Ecto neural progenitor cell (in vitro differentiated cells): ENCODE data around the gene OVCH2.
"Not testable (repeated sequence)": the region's sequence is repeated elsewhere in the genome, so short reads cannot be mapped to it uniquely, and the experiment has no call there.

Experiments
- DNase-seq: peaks from one replicate; pipeline ENCODE4 v3.0.0-alpha.2; 2018; ENCODE audit warnings: low spot score

Gene OVCH2

GRCh38 chr11:7671347-7672215, 34.7 kb downstream of the OVCH2 start:
- no peak for DNase-seq

GRCh38 chr11:7670641-7671040, 35.6 kb downstream of the OVCH2 start:
- no peak for DNase-seq

DNA sequence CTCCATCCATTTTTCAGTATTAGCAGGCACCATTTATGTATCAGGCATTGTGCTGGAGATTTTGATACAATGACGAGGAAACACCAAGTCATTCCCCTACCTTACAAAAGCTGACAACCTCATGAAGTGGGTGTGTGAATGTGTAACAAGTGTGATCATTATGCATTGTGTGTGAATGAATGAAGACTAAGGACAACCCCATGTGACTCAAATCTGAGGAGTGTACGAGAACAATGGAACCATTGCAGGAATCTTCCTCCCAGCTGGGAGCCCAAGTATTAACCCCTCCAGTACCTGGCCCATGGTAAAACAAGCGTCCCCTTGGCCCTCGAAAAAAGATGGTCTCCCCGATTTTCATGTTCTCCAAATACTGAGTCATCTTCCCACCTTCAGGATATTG, 37.4 kb downstream of the OVCH2 start:
- DNase-seq = no peak

DNA sequence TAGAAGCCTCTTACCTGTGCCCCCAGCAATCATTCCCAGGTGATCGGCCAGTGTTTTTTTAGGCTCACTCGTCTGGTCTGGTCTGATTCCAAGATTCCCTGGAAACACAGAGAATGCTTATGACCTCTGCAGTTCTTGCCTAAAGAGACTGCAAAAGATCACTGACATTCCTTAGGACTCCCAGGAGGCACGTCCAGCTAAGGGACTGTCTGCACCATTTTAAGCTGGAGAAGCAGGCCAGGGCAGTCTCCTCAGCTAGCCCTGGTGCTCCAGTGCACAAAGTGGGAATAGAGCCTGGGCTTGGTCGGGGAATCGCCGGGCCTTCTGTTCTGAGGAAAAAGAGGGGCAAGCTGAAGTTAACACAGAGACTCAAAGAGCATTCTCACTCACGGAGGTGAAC, 37.8 kb downstream of the OVCH2 start:
- no peak for DNase-seq

DNA sequence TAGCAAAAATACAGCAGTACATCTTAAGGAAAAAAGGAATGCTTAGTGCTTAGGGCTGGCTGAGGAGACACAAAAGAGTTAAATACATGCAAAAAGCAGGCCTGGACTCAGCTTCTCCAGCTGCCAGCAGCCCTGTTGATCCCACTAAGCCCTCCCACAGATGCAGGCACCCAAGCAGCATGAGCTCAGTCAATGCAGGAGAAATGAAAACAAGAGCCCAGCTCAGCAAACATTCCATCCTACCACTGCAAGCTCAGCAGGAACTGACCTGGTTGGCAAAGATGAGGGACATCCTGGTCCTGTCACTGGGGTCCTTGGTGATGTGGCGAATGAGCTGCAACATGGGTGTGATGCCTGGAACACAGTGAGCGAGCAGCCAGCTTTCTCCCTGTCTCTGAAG, 38.8 kb downstream of the OVCH2 start:
- no peak for DNase-seq

DNA sequence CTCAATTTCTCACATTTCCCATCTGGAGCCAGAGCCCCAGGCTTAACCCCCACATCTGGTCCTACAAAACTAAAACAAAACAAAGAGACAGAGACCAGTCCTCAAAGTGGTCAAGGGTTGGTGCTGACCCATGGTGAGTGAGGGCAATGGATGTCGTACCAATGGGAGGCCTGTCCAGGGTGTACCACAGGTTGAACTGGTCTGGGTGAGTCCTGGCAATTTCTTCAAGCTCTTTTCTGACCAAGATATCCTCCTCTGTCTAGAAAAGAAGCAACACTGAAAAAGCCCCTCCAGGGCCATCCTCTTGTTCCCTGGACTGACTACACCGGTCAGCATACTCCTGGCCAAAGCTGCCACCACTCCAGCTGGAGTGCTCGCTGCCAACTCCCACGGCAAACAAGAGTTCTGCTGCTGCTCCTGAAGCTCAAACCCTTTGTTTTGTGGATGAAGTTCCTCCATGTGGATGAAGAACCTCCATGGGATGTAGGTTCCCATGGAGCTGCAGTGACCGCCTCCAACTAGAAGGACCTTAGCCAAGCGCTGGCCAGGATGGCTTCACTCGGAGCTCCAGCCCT, 39.9 kb downstream of the OVCH2 start:
- no peak for DNase-seq

DNA sequence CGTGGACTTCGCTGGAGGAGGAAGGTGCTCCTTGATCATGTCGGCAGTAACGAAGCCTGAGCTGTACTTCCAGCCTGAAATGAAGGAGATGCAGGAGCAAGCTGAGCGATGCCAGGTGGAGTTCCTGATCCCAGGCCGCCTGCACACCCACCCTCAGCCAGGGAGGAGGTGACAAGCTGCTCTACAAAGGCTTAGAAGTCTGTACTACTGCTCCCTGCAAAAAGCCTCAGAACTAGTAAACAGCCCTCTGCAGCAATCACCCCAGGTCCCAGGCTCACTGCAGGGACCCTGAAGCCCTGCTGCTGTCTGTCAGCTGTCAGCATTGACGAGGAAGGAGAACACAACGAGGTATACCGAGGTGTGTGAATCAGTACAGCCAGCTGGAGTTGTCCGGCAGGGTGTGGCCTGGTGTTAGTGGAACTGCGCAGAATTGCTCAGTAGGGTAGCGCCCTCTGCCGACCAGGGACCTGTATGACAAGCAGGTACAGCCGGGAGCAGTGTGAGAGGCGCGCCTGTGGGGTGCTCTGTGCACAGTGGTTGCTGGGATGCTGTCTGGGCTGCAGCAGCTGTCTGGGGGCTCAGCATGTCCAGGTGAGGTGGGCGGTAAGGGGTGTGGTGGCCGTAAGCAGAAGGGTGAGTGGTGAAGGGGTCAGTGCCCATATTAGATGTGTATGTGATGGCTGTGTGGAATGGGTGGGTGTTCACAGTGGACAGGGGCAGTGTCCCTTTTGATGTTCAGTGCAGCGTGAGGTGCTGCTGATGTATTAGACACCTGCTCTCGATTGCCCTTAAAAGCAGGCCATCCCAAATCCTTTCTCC, 40.6 kb downstream of the OVCH2 start:
- peak; percentile 83 for DNase-seq

DNA sequence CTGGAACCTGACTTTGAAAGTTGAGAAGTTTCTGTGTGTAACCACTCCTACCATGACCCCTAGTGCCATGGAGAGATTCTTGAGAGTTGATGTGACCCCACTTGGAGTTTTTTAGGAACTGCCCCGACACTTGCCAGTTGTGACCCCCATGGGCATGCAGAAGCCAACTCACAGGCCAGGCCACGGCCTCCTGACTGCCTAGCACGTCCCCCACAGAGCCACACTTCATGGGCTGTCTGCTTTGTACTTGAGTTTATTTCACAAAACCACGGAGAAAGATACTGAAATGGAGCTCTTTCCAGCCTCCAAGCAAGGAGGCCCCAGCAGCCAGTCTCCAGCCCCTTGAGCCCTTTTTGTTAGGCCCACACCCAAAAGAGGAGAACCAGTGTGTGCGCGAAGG, 41.4 kb downstream of the OVCH2 start:
- no peak for DNase-seq

DNA sequence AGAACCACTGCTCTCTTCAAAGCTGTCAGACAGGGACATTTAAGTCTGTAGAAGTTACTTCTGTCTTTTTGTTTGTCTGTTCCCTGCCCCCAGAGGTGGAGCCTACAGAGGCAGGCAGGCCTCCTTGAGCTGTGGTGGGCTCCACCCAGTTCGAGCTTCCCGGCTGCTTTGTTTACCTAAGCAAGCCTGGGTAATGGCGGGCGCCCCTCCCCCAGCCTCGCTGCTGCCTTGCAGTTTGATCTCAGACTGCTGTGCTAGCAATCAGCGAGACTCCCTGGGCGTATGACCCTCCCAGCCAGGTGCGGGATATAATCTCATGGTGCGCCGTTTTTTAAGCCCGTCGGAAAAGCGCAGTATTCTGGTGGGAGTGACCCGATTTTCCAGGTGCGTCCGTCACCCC, 42.7 kb downstream of the OVCH2 start:
- not testable (repeated sequence) for DNase-seq

DNA sequence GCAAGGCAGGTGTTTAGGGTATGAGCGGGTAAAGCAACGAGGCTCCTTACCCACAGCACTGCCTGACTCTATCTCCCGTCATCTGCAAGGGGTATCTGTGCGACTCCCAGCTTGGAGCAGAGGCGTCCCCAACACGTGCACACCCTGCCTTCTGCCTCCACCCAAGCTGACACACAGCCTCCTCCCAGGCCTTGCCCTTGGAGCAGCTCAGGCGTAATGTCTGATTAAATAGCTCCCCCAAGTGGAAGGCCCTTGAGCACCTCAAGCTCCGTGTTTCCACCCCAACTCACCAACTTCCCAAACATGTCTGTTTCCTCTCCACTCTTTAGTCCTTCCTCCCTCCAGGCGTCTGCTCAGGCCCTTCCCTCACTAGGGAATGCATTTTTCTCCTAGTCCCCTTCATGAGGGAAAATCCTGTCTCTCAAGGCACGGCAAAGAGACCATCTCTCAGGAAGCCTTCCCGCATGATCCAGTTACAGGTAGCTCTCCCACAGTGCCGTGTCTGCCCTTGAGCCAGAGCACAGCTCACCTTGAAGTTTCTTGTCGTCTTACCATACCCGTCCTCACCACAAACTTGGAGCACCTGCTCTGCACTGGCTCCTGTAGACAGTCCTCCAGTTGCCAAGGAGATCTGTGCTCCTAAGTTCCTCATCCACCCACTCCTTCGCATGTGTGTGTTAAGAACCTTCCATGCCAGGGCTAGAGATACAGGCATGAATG, 48.8 kb downstream of the OVCH2 start:
- DNase-seq = peak; percentile 67

GRCh38 chr11:7656704-7657103, 49.6 kb downstream of the OVCH2 start:
- no peak for DNase-seq

GRCh38 chr11:7655253-7656217, 50.7 kb downstream of the OVCH2 start:
- no peak for DNase-seq

DNA sequence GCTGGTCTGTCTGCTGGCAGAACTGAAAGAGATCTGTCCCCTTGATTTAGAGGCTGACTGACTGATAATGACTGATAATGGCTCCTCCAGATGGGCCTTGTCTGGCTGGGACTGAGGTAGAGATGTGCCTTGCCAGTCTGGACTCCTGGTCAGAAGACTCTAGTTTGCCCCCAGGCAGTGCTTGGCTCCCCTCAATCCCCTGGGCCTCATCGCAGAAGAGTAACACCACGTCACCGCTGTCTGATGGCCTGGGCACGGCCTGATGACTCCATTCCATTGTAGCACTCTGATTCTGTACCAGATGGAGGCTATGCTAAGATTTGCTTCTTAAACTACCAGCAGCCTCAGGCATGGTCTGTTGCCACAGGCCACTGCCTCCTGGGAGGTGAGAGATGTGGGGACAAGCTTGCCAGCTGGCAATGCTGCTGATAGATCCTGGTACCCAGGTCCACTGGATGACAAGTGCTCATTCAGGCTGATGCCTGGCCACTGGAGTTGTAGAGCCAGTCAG, 52.0 kb downstream of the OVCH2 start:
- no peak for DNase-seq

GRCh38 chr11:7651700-7652099, 54.6 kb downstream of the OVCH2 start:
- no peak for DNase-seq

DNA sequence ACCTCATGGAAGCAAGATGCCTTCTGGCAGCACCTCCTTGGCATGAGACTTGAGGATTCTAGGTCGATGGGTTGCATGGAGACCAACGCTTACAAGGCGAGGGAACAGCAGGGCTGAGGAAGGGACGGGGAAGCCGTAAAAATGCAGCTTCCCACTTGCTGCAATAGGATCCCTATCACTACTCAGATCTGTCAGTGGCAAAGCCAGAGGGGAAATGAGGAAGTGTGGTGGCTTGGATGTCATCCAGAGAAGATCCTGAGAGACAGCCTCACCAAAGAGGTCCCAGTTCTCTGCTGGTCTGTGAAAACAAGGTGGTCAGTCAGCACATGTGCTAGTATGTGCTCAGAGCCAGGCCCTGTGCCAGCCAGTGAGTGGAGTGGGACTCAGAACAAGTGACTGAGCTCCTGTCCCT, 55.1 kb downstream of the OVCH2 start:
- DNase-seq = no peak

GRCh38 chr11:7648264-7648663, 58.0 kb downstream of the OVCH2 start:
- no peak for DNase-seq

DNA sequence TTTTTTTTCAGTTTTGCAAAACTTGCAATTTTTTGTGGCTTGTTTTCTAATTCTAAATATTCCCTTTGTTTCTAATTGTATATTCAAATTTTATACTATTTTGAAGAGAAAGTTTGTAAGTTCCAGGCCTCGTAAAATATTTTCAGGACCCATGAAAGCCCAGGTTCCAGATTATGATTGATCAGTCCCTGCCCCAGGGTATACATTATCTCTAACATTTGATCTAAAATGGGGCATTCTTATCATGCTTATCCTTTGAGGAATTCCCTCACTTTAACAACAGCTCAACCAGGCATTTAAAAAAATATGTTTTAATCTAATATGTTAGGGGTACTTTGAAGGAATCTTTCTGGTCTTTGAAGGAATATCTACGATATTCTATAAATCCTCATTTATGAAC, 59.4 kb downstream of the OVCH2 start:
- no peak for DNase-seq

- no peak for DNase-seq
Observed at GRCh38 chr11:7645206-7645605, 61.1 kb downstream of the OVCH2 start.

- no peak for DNase-seq
Observed at GRCh38 chr11:7643314-7643713, 63.0 kb downstream of the OVCH2 start.

- no peak for DNase-seq
Observed at GRCh38 chr11:7642747-7643146, 63.5 kb downstream of the OVCH2 start.

DNA sequence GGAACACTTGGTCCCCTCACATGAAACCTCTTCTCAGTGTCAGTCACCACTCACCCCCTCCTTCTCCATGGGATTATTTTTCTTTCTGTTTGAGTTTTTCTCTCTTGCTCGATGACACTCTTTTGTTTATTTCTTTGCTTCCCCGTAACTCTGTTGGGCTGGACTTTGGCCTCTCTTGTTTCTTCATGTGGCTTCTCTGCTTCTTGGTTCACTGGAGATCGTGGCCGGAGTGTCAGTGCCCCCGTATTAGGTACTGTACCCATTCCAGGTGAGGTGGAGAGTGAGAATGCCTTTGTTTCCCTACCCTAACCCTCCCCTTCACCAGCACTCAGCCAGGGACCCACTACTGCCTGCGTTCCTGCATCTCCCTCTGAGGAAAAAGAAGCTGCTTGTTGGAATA, 65.5 kb downstream of the OVCH2 start:
- no peak for DNase-seq
